Hepatocyte (in vitro differentiated cells): ENCODE data around the gene ARHGAP22. TPM values are rescaled to one million over a fixed set of nuclear protein-coding genes. Genes with fewer than 3 reads are reported as not detected.

Source experiments
- DNase-seq: peaks from one replicate; pipeline ENCODE4 v3.0.0-alpha.2; 2016; ENCODE audit warnings: low spot score
- H2AFZ ChIP-seq: fragments of 200-600 bp; sonication (generic); 2 replicates; pipeline ENCODE4 v1.6.0; 2016; ENCODE audit warnings: antibody characterized with exemption, mild to moderate bottlenecking
- H3K27ac ChIP-seq: fragments of 200-600 bp; sonication (generic); 2 replicates; pipeline ENCODE4 v1.5.1; 2016; ENCODE audit warnings: mild to moderate bottlenecking
- H3K27me3 ChIP-seq: fragments of 200-600 bp; sonication (generic); 2 replicates; pipeline ENCODE4 v1.6.1; 2016
- H3K36me3 ChIP-seq: fragments of 200-600 bp; sonication (generic); replicated peaks from 2 replicates; pipeline ENCODE4 v1.5.1; 2016; ENCODE audit warnings: low read depth; ENCODE audit not compliant: insufficient read depth
- H3K4me1 ChIP-seq: fragments of 200-600 bp; sonication (generic); 2 replicates; pipeline ENCODE4 v1.5.1; 2016; ENCODE audit warnings: mild to moderate bottlenecking, moderate library complexity; ENCODE audit not compliant: insufficient read depth
- H3K4me2 ChIP-seq: fragments of 200-600 bp; sonication (generic); 2 replicates; pipeline ENCODE4 v1.6.0; 2016
- H3K4me3 ChIP-seq: fragments of 200-600 bp; sonication (generic); 2 replicates; pipeline ENCODE4 v1.5.1; 2016; ENCODE audit warnings: mild to moderate bottlenecking
- H3K79me2 ChIP-seq: fragments of 200-600 bp; sonication (generic); 2 replicates; pipeline ENCODE4 v1.6.0; 2017; ENCODE audit warnings: mild to moderate bottlenecking
- H3K9me2 ChIP-seq: fragments of 200-600 bp; sonication (generic); replicated peaks from 2 replicates; pipeline ENCODE4 v1.6.0; 2017; ENCODE audit warnings: mild to moderate bottlenecking; ENCODE audit not compliant: insufficient read depth
- H3K9me3 ChIP-seq: fragments of 200-600 bp; sonication (generic); 2 replicates; pipeline ENCODE4 v1.5.1; 2016; ENCODE audit warnings: low read depth, mild to moderate bottlenecking
- H4K20me1 ChIP-seq: fragments of 200-600 bp; sonication (generic); 2 replicates; pipeline ENCODE4 v1.6.0; 2016; ENCODE audit warnings: mild to moderate bottlenecking; ENCODE audit not compliant: insufficient read depth, poor library complexity, severe bottlenecking
- CTCF ChIP-seq: fragments of 200-600 bp; sonication (generic); IDR thresholded peaks from 2 replicates; pipeline ENCODE4 v1.5.1; 2016; ENCODE audit warnings: antibody characterized with exemption, mild to moderate bottlenecking; ENCODE audit not compliant: poor library complexity
- EZH2 ChIP-seq: fragments of 200-600 bp; sonication (generic); IDR thresholded peaks from 2 replicates; pipeline ENCODE4 v1.6.1; 2016; ENCODE audit warnings: antibody characterized with exemption, mild to moderate bottlenecking, borderline replicate concordance
- EZH2phosphoT487 ChIP-seq: fragments of 200-600 bp; sonication (generic); IDR thresholded peaks from one replicate; pipeline ENCODE4 v1.6.1; 2018; ENCODE audit warnings: antibody characterized with exemption, mild to moderate bottlenecking, low read depth, moderate library complexity; ENCODE audit not compliant: unreplicated experiment, severe bottlenecking
- WGBS: methylation state at CpG from one replicate; pipeline ENCODE4 v1.1.6; 2016; ENCODE audit warnings: low lambda C conversion rate; ENCODE audit errors: missing lambda C conversion rate; 5-methylcytosine and 5-hydroxymethylcytosine counted together
- polyA plus RNA-seq: library from polyadenylated mRNA; unstranded; fragments of >200 nt; fragmentation: Nextera tagmentation; extraction: Ambion mirVana; gene quantifications from 2 replicates; pipeline ENCODE4 v1.2.1, GENCODE V29; 2016
- total RNA-seq: library from RNA; depleted of rRNA; stranded (reverse); fragments of >200 nt; gene quantifications from 2 replicates; pipeline ENCODE4 v1.2.3, GENCODE V29; 2014

Gene ARHGAP22
- total and polyA plus RNA-seq, 2 experiments from 2014 or later: 1.7 to 1.8 TPM

DNA sequence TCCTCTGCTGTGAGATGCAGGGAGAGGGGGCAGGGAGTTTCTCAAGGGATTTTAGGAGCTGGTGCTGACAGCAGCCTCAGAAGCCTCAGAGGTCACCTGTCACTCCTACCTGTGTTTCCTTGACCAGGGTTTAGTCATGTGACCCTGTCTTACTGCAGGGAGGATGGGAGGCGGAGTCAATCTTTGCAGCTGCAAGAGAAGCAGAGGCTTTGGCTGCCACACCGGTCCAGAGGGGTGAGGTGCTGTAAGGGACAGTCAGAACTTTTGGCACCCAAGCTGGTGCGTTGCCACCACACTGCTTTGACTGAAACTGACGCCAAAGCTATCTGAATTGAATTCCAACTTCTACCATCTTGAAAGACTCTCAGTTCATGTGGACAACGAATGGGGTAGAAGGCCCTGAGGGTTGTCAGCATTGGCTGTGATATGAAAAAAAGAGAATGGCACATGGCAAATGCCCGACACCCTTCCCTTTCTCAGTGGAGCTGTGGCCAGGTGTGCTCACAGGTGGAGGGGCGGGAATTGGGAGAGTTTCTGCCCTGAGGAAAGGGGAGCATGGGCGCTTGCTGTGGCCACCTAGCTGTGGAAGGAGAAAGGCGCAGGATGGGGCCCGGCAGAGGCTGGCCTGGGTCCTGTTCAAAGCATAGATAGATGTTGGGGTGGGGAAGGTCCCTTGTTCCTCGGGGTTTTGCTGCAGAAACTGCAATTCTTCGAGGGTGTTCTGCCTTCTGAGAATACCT is 69.3 kb downstream of the ARHGAP22 start:
- Histone ChIP-seq H2AFZ (no peak overlapping the region), H3K9me2 (no peaks in the 10 kb centered on the region), H3K4me3 (no peak overlapping the region), H3K79me2 (no peaks in the 10 kb centered on the region), H4K20me1 (no peaks in the 10 kb centered on the region), H3K27me3 (no peaks in the 10 kb centered on the region), H3K27ac (no peak overlapping the region), H3K9me3 (no peaks in the 10 kb centered on the region), H3K4me2 (no peak overlapping the region), H3K4me1 (no peaks in the 10 kb centered on the region), H3K36me3 (no peaks in the 10 kb centered on the region)
- no peak for TF ChIP-seq EZH2
- no peak for TF ChIP-seq CTCF
- TF ChIP-seq EZH2phosphoT487: no peak
- DNase-seq: no peak
- WGBS: 91% methylated on average over 12 of the region's 12 CpGs

- H2AFZ ChIP-seq: no peak overlapping the region
- no peaks in the 10 kb centered on the region for H3K9me2 ChIP-seq
- DNase-seq: no peak
- H3K4me2 ChIP-seq: no peak overlapping the region
- H3K4me3 ChIP-seq: no peak overlapping the region
- no peaks in the 10 kb centered on the region for H3K27me3 ChIP-seq
- H3K79me2 ChIP-seq: no peaks in the 10 kb centered on the region
- 60% methylated on average over 8 of the region's 8 CpGs for WGBS
- H3K36me3 ChIP-seq: no peaks in the 10 kb centered on the region
- H3K4me1 ChIP-seq: no peaks in the 10 kb centered on the region
- TF ChIP-seq CTCF (no peak), EZH2 (no peak), EZH2phosphoT487 (no peak)
- H4K20me1 ChIP-seq: no peaks in the 10 kb centered on the region
- H3K27ac ChIP-seq: no peak overlapping the region
- no peaks in the 10 kb centered on the region for H3K9me3 ChIP-seq
Observed at GRCh38 chr10:48533951-48534720, 70.7 kb downstream of the ARHGAP22 start.

DNA sequence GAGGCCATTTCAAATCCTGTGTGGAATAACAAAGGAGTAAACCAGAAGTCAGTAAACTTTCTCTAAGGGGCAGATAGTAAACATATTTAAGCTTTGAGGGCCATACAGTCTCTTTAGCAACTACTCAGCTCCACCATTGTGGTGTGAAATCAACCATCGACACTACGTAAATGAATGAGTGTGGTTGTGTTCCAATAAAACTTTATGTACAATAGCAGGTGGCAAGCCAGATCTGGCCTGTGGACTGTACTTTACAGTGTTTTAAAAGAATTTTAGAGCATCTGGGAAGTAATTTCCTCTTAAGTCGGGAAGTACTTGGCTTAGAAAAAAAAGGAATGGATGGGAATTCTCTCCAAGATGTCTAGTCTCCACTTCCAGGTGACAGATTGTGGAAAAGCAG is 71.3 kb downstream of the ARHGAP22 start:
- 84% methylated on average over 3 of the region's 3 CpGs for WGBS
- H3K4me3 ChIP-seq: no peak overlapping the region
- H2AFZ ChIP-seq: no peak overlapping the region
- H4K20me1 ChIP-seq: no peaks in the 10 kb centered on the region
- no peaks in the 10 kb centered on the region for H3K4me1 ChIP-seq
- no peak overlapping the region for H3K27ac ChIP-seq
- no peaks in the 10 kb centered on the region for H3K9me2 ChIP-seq
- H3K9me3 ChIP-seq: no peaks in the 10 kb centered on the region
- H3K36me3 ChIP-seq: no peaks in the 10 kb centered on the region
- no peak for TF ChIP-seq CTCF
- no peak for TF ChIP-seq EZH2phosphoT487
- TF ChIP-seq EZH2: no peak
- H3K4me2 ChIP-seq: no peak overlapping the region
- DNase-seq: no peak
- no peaks in the 10 kb centered on the region for H3K27me3 ChIP-seq
- H3K79me2 ChIP-seq: no peaks in the 10 kb centered on the region
